B cell (primary cell): ENCODE data around the gene VPS41. TPM values are rescaled to one million over a fixed set of nuclear protein-coding genes. Genes with fewer than 3 reads are reported as not detected.

Experiments
- ATAC-seq: fragments of 200-7000 bp; cut with Tn5 transposase; one replicate; pipeline ENCODE4 v1.10.0; 2021; ENCODE audit warnings: low read depth, mild to moderate bottlenecking, moderate number of reproducible peaks, moderate library complexity
- CTCF ChIA-PET: fragments of 350-600 bp; sonication (Branson Sonifier 250); formaldehyde crosslinking; loops from one replicate; lab custom pipeline; 2021; ENCODE audit warnings: antibody characterized with exemption, inconsistent platforms; lab: Charles Lee
- POLR2A ChIA-PET: fragments of 350-600 bp; sonication (Branson Sonifier 250); formaldehyde crosslinking; loops from one replicate; lab custom pipeline; 2021; ENCODE audit warnings: antibody characterized with exemption; lab: Charles Lee
- DNase-seq: peaks from one replicate; pipeline ENCODE4 v3.0.0; 2013
- H2AFZ ChIP-seq: 2 replicates; pipeline ENCODE4 v1.6.1; 2012; ENCODE audit warnings: mild to moderate bottlenecking, low read depth, low read length; ENCODE audit not compliant: insufficient read depth, poor library complexity, severe bottlenecking
- H3K27ac ChIP-seq, 2 donors: 1 replicate in 1 of 2; 2 replicates in 1 of 2; pipeline ENCODE4 v1.5.1; 2012 to 2013; ENCODE audit warnings: low read length in 2 of 2, mild to moderate bottlenecking in 2 of 2, moderate library complexity in 1 of 2
- H3K27me3 ChIP-seq, 4 experiments: fragments of 200-600 bp in 1 of 4; sonication (generic) in 1 of 4; replicated peaks in 1 of 4; 1 replicate in 2 of 4; 2 replicates in 2 of 4; pipeline versions ENCODE4 v1.6.1 to v1.7.0; 2013 to 2016; ENCODE audit warnings: low read length in 3 of 4, mild to moderate bottlenecking in 2 of 4, mixed read lengths in 1 of 4, moderate library complexity in 1 of 4; ENCODE audit not compliant: insufficient read depth in 4 of 4, control insufficient read depth in 3 of 4; ENCODE audit errors: control extremely low read depth in 1 of 4
- H3K36me3 ChIP-seq, 2 experiments: replicated peaks in 1 of 2; 1 replicate in 1 of 2; 2 replicates in 1 of 2; pipeline versions ENCODE4 v1.6.1 to v1.7.1; 2013; ENCODE audit warnings: low read length in 1 of 2; ENCODE audit not compliant: insufficient read depth in 2 of 2, control insufficient read depth in 1 of 2; ENCODE audit errors: control extremely low read depth in 1 of 2, extremely low read depth in 1 of 2
- H3K4me1 ChIP-seq, 2 donors: fragments of 200-600 bp in 1 of 2; sonication (generic) in 1 of 2; 1 replicate in 1 of 2; 2 replicates in 1 of 2; pipeline versions ENCODE4 v1.5.1 to v1.6.1; 2013 to 2017; ENCODE audit warnings: low read length in 2 of 2; ENCODE audit not compliant: control insufficient read depth in 2 of 2, insufficient read depth in 2 of 2
- H3K4me2 ChIP-seq: replicated peaks from 2 replicates; pipeline ENCODE3; 2012; ENCODE audit warnings: mild to moderate bottlenecking, low read depth, low read length; ENCODE audit not compliant: poor library complexity, severe bottlenecking
- H3K4me3 ChIP-seq, 5 experiments: fragments of 200-600 bp in 1 of 5; sonication (generic) in 1 of 5; 1 replicate in 3 of 5; 2 replicates in 2 of 5; pipeline versions ENCODE4 v1.5.1 to v1.7.0; 2011 to 2016; ENCODE audit warnings: low read length in 4 of 5, mild to moderate bottlenecking in 4 of 5, low read depth in 2 of 5, control low read depth in 1 of 5, moderate library complexity in 1 of 5; ENCODE audit not compliant: insufficient read depth in 1 of 5; ENCODE audit errors: control extremely low read depth in 1 of 5, extremely low read depth in 1 of 5
- H3K79me2 ChIP-seq: fragments of 200-600 bp; sonication (generic); one replicate; pipeline ENCODE4 v1.6.0; 2016; ENCODE audit warnings: low read length; ENCODE audit not compliant: control insufficient read depth, insufficient read depth
- H3K9ac ChIP-seq: fragments of 200-600 bp; sonication (generic); 2 replicates; pipeline ENCODE4 v1.6.1; 2017; ENCODE audit warnings: mild to moderate bottlenecking, low read length, moderate library complexity
- H3K9me3 ChIP-seq, 3 donors: one replicate each; pipeline versions ENCODE4 v1.6.1 to v1.7.1; 2013; ENCODE audit warnings: low read length in 2 of 3; ENCODE audit not compliant: control insufficient read depth in 2 of 3, insufficient read depth in 1 of 3; ENCODE audit errors: control extremely low read depth in 1 of 3
- H4K20me1 ChIP-seq: 2 replicates; pipeline ENCODE4 v1.6.0; 2012; ENCODE audit warnings: mild to moderate bottlenecking, low read length; ENCODE audit not compliant: insufficient read depth, control insufficient read depth, poor library complexity, severe bottlenecking
- H3K27ac Mint-ChIP-seq: one replicate; pipeline ENCODE4 v1.8.0; 2021; ENCODE audit warnings: mixed read lengths
- H3K27me3 Mint-ChIP-seq: one replicate; pipeline ENCODE4 v1.8.0; 2021; ENCODE audit warnings: mixed read lengths
- H3K4me1 Mint-ChIP-seq: one replicate; pipeline ENCODE4 v1.8.0; 2021; ENCODE audit warnings: mixed read lengths
- H3K4me3 Mint-ChIP-seq: one replicate; pipeline ENCODE4 v1.8.0; 2021; ENCODE audit warnings: mixed read lengths
- H3K9me3 Mint-ChIP-seq: one replicate; pipeline ENCODE4 v1.8.0; 2022; ENCODE audit warnings: mixed read lengths; ENCODE audit not compliant: insufficient read depth
- CTCF ChIP-seq: fragments of 200-600 bp; IDR thresholded peaks from one replicate; pipeline ENCODE4 v1.8.0; 2022; ENCODE audit warnings: antibody characterized with exemption, mild to moderate bottlenecking
- EZH2 ChIP-seq: IDR thresholded peaks from 2 replicates; pipeline ENCODE4 v1.6.1; 2012; ENCODE audit warnings: borderline replicate concordance, low read depth, mild to moderate bottlenecking, moderate library complexity, low read length; ENCODE audit not compliant: insufficient read depth, poor library complexity, severe bottlenecking
- WGBS: methylation state at CpG from one replicate; pipeline ENCODE4 v1.1.5; 2013; ENCODE audit warnings: missing lambda C conversion rate; ENCODE audit not compliant: insufficient coverage; 5-methylcytosine and 5-hydroxymethylcytosine counted together
- intact Hi-C: fragments of 100-400 bp; cut with micrococcal nuclease; formaldehyde crosslinking; loops from one replicate; pipeline ENCODE4 v1.10.0; 2022
- polyA plus RNA-seq: library from polyadenylated mRNA; depleted of rRNA; stranded (reverse); fragments of >200 nt; gene quantifications from 2 replicates; pipeline ENCODE4 v1.2.3, GENCODE V29; 2012
- total RNA-seq, 2 donors: library from RNA; stranded (reverse); fragments of 120-200 nt in 1 of 2; gene quantifications; 1 replicate in 1 of 2; 2 replicates in 1 of 2; pipeline versions ENCODE4 v1.2.3 to v1.2.4, GENCODE V29; 2013 to 2022

VPS41 gene
- total and polyA plus RNA-seq, 2 donors (not counting 1 experiment from before 2014, with no cell fraction given), result 9.3 to 114 TPM

- no peak overlapping the region for H3K4me3 ChIP-seq
- POLR2A ChIA-PET, result no interaction called here
- H3K27me3 ChIP-seq, result no peaks in the 10 kb centered on the region
- H3K4me1 Mint-ChIP-seq, result peaks cover 6% of the 10 kb centered on the region
- H3K27ac Mint-ChIP-seq, result no peak overlapping the region
- H4K20me1 ChIP-seq, result no peaks in the 10 kb centered on the region
- H3K79me2 ChIP-seq, result peaks cover 22% of the 10 kb centered on the region
- H2AFZ ChIP-seq, result no peak overlapping the region
- H3K4me3 Mint-ChIP-seq, result no peak overlapping the region
- ATAC-seq (no peak), DNase-seq (no peak)
- CTCF ChIA-PET, result no interaction called here
- WGBS, result 83% methylated on average over 1 of the region's 3 CpGs
- H3K9ac ChIP-seq, result no peak overlapping the region
- H3K4me1 ChIP-seq, result peaks cover 0 to under 1% of the 10 kb centered on the region in 2 donors
- no peak overlapping the region for H3K27ac ChIP-seq
- no peak overlapping the region for H3K4me2 ChIP-seq
- TF ChIP-seq CTCF (no peak), EZH2 (no peak)
- intact Hi-C loops, result no loop called here
- no peaks in the 10 kb centered on the region for H3K27me3 Mint-ChIP-seq
- H3K9me3 Mint-ChIP-seq, result no peaks in the 10 kb centered on the region
- peaks cover 26 to 28% of the 10 kb centered on the region in 2 experiments for H3K36me3 ChIP-seq
- no peaks in the 10 kb centered on the region for H3K9me3 ChIP-seq
These were observed 46.3 kb downstream of the VPS41 start for GRCh38 chr7:38862666-38863065.

- WGBS, result 100% methylated on average over 2 of the region's 5 CpGs
- Histone ChIP-seq H3K9ac (no peak overlapping the region), H3K4me3 (no peak overlapping the region), H3K36me3 (peaks cover 9 to 18% of the 10 kb centered on the region in 2 experiments), H3K9me3 (peaks cover 0 to 7% (median 3%) of the 10 kb centered on the region in 3 donors), H3K4me2 (no peak overlapping the region), H3K27ac (no peak overlapping the region), H3K27me3 (no peaks in the 10 kb centered on the region), H3K79me2 (peaks cover 47% of the 10 kb centered on the region), H4K20me1 (no peaks in the 10 kb centered on the region), H3K4me1 (peaks cover 24 to 31% of the 10 kb centered on the region in 2 donors), H2AFZ (no peak overlapping the region)
- no peak overlapping the region for H3K4me3 Mint-ChIP-seq
- H3K9me3 Mint-ChIP-seq, result peaks cover 3% of the 10 kb centered on the region
- H3K27ac Mint-ChIP-seq, result no peak overlapping the region
- CTCF ChIA-PET, result interaction anchor here (1.1 kb wide), 1 partner anchor 12 kb away, joined by 5 read pairs; no protein-coding TSS in a partner anchor
- no peaks in the 10 kb centered on the region for H3K27me3 Mint-ChIP-seq
- DNase-seq (no peak), ATAC-seq (no peak)
- TF ChIP-seq CTCF (no peak), EZH2 (no peak)
- intact Hi-C loops, result loop anchor here (2.0 kb wide), 1 partner anchor 14 kb away; no protein-coding TSS in a partner anchor
- POLR2A ChIA-PET, result no interaction called here
- H3K4me1 Mint-ChIP-seq, result peaks cover 35% of the 10 kb centered on the region
These were observed 50.6 kb downstream of the VPS41 start for GRCh38 chr7:38858259-38858884.
